Activated CD4-positive, alpha-beta T cell treated with anti-CD3 and anti-CD28 coated beads for 1 hour (primary cell): ENCODE data around the gene WIPF2.
A peak's percentile ranks its signal among the peaks of the same experiment; 100 is the strongest.

Experiments used
- DNase-seq: peaks from one replicate; pipeline ENCODE4 v3.0.0-alpha.2; 2020

The WIPF2 gene

DNA sequence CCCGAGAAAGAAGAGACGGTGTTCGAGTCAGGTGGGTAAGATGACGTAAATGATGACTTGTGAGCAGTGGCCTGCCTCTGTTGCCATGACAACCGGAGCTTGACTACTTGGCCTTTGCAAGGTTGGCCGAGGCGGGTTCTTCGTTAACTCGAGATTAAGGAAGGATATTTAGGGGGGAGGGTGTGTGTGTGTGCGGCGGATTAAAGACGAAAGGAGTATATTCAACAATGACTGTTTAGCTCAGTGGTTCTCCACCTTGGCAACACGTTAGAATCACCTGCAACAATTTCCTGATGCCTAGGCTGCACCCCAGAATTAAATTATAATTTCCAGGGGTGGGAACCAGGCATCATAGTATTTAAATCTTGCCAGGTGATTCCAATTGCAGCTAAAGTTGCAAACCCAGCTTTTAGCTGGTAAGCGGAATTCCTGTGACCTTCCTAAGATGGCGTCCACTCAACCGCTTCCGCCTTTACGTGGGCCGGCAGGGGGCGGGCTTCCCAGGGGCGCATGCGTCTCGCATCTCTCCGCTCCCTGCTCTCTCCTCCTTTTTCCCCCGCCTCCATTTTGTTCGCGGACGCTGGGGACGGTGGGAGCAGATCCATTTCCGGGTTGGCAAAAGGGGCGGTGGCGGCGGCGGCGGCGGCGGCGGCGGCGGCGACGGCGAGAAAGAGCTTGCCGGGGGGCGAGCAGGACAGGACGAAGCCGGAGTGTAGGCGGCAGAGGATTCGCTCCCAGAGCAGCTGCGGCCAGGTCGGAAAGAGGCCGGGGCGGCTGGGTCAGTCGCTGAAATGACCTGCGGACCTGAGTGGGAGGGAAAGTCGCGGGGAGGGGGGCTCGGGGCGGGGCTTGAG is at the start of gene WIPF2:
Gene WIPF2 (plus strand): TSS at position 565 of the 854 bp plus-strand sequence. CDS start 37,156 bp downstream, outside the sequence.
- DNase-seq: peak; percentile 92

- no peak for DNase-seq
Observed at GRCh38 chr17:40170325-40170724, 48.8 kb upstream of the WIPF2 start.

DNA sequence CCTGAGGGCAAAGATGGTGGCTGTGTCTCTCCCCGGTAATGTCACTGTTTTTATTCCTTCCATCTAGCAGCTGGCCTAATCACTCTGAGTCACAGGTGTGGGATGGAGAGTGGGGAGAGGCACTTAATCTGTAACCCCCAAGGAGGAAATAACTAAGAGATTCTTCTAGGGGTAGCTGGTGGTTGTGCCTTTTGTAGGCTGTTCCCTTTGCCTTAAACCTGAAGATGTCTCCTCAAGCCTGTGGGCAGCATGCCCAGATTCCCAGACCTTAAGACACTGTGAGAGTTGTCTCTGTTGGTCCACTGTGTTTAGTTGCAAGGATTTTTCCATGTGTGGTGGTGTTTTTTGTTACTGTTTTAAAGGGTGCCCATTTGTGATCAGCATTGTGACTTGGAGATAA is 47.4 kb upstream of the WIPF2 start:
- no peak for DNase-seq

- DNase-seq: no peak
Observed at GRCh38 chr17:40173091-40173777, 45.9 kb upstream of the WIPF2 start.

- no peak for DNase-seq
Observed at GRCh38 chr17:40173778-40174135, 45.3 kb upstream of the WIPF2 start.

- no peak for DNase-seq
Observed at GRCh38 chr17:40174514-40174913, 44.6 kb upstream of the WIPF2 start.

GRCh38 chr17:40175928-40176753 is 43.0 kb upstream of the WIPF2 start:
- no peak for DNase-seq

DNA sequence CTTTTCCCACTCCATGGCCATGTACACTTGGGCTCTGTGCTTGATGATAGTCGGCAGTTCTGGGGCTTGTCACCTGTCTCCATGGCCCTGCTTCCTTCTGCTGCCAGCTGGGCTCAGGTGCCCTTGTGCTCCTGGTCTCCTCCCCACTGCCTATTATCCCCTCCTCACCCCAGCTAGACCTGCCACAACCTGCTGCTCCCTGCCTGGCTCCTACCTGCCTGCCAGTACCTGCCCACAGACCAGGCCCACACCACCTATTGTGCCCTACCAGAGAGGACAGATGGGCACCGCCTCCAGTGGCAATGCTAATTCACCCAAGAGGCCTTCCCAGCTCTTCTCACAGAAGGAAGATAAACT is 42.4 kb upstream of the WIPF2 start:
- DNase-seq: no peak

GRCh38 chr17:40177275-40177874 is 41.7 kb upstream of the WIPF2 start, which contains the start of gene RAPGEFL1:
RAPGEFL1 (plus strand) TSS chr17:40177470; CDS start chr17:40177862, 392 bp downstream.
- peak; percentile 74 for DNase-seq

DNA sequence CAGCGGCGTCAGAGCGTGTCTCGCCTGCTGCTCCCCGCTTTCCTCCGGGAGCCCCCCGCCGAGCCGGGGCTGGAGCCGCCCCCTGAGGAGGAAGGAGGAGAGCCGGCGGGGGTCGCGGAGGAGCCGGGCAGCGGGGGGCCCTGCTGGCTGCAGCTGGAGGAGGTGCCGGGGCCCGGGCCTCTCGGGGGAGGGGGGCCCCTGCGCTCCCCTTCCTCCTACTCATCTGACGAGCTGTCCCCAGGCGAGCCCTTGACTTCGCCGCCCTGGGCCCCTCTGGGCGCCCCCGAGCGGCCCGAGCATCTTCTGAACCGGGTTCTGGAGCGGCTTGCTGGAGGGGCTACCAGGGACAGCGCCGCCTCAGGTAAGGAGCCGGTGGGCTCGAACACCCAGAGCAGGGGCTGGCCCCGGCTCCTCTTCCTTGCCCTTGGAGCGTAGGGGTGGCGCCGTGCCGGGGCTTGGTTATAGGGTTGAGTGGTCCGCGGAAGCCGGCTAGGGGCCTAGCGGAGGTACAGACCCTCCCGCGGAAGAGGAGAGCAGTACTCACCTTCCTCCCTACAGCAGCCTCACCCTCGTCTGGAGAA is 41.0 kb upstream of the WIPF2 start:
- no peak for DNase-seq

DNA sequence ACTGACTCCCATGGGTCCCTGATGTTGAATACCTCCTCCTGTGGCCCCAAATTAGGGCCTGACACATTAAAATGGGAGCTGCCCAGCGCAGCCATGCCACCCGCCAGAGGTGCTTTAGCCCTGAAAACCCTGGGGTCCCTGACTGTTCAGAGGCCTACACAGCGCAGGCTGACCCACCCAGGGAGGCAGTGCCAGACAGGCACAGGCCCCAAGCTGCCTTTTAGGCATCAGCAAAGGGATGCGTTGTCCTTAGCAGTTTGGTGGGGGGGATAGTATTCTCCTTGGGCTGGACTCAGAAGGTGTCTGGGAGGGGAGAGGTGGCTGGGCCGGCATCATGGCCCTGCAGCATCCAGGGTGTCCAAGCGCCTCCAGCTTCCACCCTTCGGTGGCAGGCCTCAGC is 40.4 kb upstream of the WIPF2 start:
- no peak for DNase-seq

DNA sequence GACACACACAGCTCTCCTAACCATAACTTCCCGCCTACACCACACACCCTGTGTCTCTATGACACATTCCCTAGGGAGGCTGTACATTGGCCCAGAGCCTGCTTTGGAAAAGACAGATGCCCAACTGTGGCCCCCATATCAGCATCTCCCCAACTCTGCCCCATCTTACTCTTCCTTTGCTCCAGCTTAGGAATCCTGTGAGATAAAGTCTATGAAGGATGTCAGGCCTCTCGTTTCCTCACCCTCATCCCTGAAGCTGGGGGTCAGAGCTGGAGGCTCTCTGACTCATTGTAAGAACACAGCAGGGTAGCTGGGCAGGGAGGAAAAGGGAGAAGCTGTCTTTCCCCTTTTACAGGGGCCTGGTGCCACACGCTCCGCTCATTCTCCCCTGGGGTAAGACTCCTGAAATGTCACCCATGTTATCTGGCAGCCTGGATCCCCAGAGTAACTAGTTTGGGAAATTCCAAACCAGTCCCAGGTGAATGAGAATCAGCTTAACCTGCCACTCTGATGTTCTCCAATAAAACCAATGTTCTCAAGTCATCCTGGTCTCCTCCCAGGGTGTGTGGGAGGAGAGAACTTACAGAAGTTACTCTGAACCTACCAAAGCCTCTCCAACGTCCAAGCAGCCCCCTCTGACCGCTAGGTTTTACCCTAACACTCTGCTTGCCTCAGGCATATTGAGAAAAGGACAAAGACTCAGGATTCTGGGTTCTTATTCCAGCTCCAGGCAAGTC is 39.0 kb upstream of the WIPF2 start:
- DNase-seq: no peak

GRCh38 chr17:40180694-40181093 is 38.4 kb upstream of the WIPF2 start:
- no peak for DNase-seq

- DNase-seq: no peak
Observed at GRCh38 chr17:40181205-40181604, 37.9 kb upstream of the WIPF2 start.

- DNase-seq: no peak
Observed at GRCh38 chr17:40182606-40183005, 36.5 kb upstream of the WIPF2 start.

GRCh38 chr17:40187238-40187637 is 31.9 kb upstream of the WIPF2 start:
- no peak for DNase-seq

- DNase-seq: no peak
Observed at GRCh38 chr17:40188694-40189093, 30.4 kb upstream of the WIPF2 start.

DNA sequence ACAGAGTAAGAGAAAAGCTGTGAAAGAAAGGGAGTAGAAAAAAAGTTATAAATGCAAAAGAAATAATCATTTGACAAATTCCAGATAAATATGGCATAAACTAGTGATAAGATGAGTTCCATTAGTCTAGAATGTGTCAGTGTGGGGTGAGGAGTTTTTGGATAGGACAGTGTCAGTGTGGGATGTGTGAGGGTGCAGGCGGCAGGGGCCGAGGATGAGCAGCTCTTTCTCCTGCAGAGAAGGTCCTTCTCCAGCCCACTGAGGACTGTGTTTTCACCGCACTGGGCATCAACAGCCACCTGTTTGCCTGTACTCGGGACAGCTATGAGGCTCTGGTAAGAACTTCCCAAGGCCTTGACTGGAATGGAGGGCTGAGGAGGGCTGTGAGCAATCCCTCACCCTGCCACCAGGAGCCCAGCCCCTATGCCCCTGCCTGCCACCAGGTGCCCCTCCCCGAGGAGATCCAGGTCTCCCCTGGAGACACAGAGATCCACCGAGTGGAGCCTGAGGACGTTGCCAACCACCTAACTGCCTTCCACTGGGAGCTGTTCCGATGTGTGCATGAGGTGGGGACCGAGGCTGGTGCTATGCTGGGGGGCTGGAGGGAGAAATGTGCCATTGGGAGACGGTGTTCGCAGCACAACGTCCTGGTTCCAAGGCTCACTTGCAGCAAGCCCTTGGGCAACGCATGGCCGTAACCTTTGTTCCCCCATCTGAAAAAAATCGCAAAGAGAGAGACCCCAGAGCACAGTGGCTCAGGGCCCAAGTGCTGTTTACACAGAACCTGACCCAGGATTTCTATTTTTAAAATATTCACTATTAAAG is 28.7 kb upstream of the WIPF2 start:
- peak; percentile 22 for DNase-seq

- peak; percentile 50 for DNase-seq
Observed at GRCh38 chr17:40191237-40192208, 27.6 kb upstream of the WIPF2 start.

DNA sequence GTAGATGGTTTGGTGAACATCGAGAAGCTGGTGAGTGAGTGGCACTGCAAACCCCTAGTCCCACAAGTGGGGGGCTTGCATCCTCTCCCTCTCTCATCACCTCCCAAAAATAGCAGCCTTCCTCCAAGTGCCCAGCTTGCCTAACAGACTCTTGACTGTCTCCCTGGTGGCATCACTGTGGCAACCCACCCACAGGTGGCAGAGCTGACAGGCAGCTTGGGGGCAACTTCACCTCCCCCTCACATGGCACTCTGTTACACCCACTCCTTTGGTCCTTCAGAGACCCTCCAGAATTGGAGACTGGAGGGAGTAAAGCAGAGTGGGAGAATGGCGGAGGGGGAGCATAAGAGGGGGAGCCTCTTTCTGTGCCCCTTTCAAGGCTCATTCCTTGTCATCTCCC is 26.1 kb upstream of the WIPF2 start:
- no peak for DNase-seq
